Brain microvascular endothelial cell (primary cell): Measurements from ENCODE around the gene CCDC88A.
"Not testable (repeated sequence)": the region's sequence is repeated elsewhere in the genome, so short reads cannot be mapped to it uniquely, and the experiment has no call there.

Source experiments
- DNase-seq: peaks from one replicate; pipeline ENCODE4 v3.0.0-alpha.2; 2020
- H3K27ac ChIP-seq: fragments of 250-450 bp; sonication (Bioruptor Pico); 2 replicates; pipeline ENCODE4 v1.5.1; 2020; ENCODE audit warnings: mild to moderate bottlenecking, moderate library complexity
- H3K27me3 ChIP-seq: fragments of 250-450 bp; sonication (Bioruptor Pico); replicated peaks from 2 replicates; pipeline ENCODE4 v1.5.1; 2020; ENCODE audit warnings: mild to moderate bottlenecking
- H3K36me3 ChIP-seq: fragments of 250-450 bp; sonication (Bioruptor Pico); replicated peaks from 2 replicates; pipeline ENCODE4 v1.5.1; 2020; ENCODE audit warnings: mild to moderate bottlenecking
- H3K4me3 ChIP-seq: 2 replicates; pipeline ENCODE4 v1.5.1; 2011; ENCODE audit warnings: low read depth, mild to moderate bottlenecking, control low read depth, low read length, moderate library complexity
- in situ Hi-C: cut with HindIII; loops from 2 replicates; pipeline ENCODE4 v1.10.0; 2017; ENCODE audit warnings: low sequenced_read_pairs, low pct_ligation_motif_present
- TF ChIP-seq, protein P1 (sequence below): IDR thresholded peaks from 2 replicates; pipeline ENCODE4 v1.5.1; 2011; ENCODE audit warnings: low read depth, mild to moderate bottlenecking, moderate library complexity, low read length, control low read depth, inconsistent platforms; ENCODE audit errors: missing control alignments

CCDC88A gene

GRCh38 chr2:55245411-55245810, 174.2 kb downstream of the CCDC88A start:
- Histone ChIP-seq H3K27me3 (no peaks in the 10 kb centered on the region), H3K4me3 (no peak overlapping the region), H3K27ac (no peak overlapping the region), H3K36me3 (peaks cover 13% of the 10 kb centered on the region)
- in situ Hi-C loops, result no loop called here
- TF ChIP-seq, protein P1, sequence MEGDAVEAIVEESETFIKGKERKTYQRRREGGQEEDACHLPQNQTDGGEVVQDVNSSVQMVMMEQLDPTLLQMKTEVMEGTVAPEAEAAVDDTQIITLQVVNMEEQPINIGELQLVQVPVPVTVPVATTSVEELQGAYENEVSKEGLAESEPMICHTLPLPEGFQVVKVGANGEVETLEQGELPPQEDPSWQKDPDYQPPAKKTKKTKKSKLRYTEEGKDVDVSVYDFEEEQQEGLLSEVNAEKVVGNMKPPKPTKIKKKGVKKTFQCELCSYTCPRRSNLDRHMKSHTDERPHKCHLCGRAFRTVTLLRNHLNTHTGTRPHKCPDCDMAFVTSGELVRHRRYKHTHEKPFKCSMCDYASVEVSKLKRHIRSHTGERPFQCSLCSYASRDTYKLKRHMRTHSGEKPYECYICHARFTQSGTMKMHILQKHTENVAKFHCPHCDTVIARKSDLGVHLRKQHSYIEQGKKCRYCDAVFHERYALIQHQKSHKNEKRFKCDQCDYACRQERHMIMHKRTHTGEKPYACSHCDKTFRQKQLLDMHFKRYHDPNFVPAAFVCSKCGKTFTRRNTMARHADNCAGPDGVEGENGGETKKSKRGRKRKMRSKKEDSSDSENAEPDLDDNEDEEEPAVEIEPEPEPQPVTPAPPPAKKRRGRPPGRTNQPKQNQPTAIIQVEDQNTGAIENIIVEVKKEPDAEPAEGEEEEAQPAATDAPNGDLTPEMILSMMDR, result no peak
- DNase-seq, result no peak

DNA sequence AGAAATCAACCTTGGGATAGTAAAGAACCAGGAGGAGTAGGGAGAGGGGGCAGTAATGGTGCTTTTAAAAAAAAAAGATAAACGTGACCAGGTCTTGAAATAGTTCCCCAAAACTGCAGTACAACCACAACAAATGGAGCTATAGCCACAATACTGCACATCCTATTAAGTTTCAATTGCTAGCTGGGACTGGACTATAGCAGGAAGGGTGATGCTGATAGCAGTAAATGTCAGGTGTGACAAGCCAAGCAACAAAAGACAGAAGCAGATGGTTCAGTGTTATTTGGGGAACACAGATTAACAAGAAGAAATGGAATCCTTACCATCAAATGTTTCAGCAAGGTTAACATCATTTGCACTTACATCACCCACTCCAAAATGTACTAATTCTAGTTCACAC, 177.0 kb downstream of the CCDC88A start:
- in situ Hi-C loops, result no loop called here
- Histone ChIP-seq H3K27me3 (no peaks in the 10 kb centered on the region), H3K4me3 (no peak overlapping the region), H3K36me3 (peaks cover 13% of the 10 kb centered on the region), H3K27ac (no peak overlapping the region)
- TF ChIP-seq, protein P1, result no peak
- no peak for DNase-seq

GRCh38 chr2:55241582-55241981, 178.1 kb downstream of the CCDC88A start:
- H3K27me3 ChIP-seq, H3K27ac ChIP-seq, H3K36me3 ChIP-seq, DNase-seq, in situ Hi-C loops, H3K4me3 ChIP-seq: not testable (repeated sequence)

- no peak overlapping the region for H3K4me3 ChIP-seq
- no peak for DNase-seq
- H3K27me3 ChIP-seq, result no peaks in the 10 kb centered on the region
- TF ChIP-seq, protein P1, result no peak
- H3K36me3 ChIP-seq, result peaks cover 23% of the 10 kb centered on the region
- no peak overlapping the region for H3K27ac ChIP-seq
- in situ Hi-C loops, result no loop called here
These were observed 179.9 kb downstream of the CCDC88A start for GRCh38 chr2:55239656-55240222.
